Uterus (tissue), 2 donors: ENCODE measurements around the gene ATF1.

Source experiments
- POLR2A ChIP-seq, 2 donors: fragments of 450-650 bp; IDR thresholded peaks; one replicate each; pipeline ENCODE4 v1.6.1; 2016; ENCODE audit warnings: antibody characterized with exemption in 2 of 2, mild to moderate bottlenecking in 1 of 2, moderate library complexity in 1 of 2
- TF ChIP-seq, protein P1 (sequence below), 4 experiments: fragments of 200-600 bp in 2 of 4; fragments of 450-650 bp in 2 of 4; sonication (generic) in 2 of 4; IDR thresholded peaks; one replicate each; pipeline ENCODE4 v1.5.1; 2016 to 2019; ENCODE audit warnings: antibody characterized with exemption in 4 of 4, mild to moderate bottlenecking in 2 of 4, moderate library complexity in 1 of 4

DNA sequence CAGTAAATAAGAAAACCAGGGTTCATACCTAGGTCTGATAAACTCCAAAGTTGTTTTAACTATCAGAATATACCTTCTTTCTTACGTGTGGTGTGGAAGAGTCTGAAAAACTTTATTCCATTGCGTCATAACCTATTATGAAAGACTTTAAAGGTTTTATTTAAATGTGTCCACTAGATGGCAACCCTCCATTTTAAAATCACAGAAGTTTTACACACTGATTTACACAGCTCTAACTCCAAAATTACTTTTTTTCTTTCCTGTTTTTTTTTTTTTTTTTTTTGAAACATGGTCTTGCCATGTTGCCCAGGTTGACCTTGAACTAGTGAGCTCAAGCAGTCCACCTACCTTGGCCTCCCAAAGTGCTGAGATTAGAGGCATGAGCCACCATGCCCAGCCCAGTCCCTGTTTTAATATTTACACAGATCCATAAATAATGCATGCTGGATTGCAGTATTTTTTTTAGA, 61.5 kb downstream of the ATF1 start:
- TF ChIP-seq, protein P1, sequence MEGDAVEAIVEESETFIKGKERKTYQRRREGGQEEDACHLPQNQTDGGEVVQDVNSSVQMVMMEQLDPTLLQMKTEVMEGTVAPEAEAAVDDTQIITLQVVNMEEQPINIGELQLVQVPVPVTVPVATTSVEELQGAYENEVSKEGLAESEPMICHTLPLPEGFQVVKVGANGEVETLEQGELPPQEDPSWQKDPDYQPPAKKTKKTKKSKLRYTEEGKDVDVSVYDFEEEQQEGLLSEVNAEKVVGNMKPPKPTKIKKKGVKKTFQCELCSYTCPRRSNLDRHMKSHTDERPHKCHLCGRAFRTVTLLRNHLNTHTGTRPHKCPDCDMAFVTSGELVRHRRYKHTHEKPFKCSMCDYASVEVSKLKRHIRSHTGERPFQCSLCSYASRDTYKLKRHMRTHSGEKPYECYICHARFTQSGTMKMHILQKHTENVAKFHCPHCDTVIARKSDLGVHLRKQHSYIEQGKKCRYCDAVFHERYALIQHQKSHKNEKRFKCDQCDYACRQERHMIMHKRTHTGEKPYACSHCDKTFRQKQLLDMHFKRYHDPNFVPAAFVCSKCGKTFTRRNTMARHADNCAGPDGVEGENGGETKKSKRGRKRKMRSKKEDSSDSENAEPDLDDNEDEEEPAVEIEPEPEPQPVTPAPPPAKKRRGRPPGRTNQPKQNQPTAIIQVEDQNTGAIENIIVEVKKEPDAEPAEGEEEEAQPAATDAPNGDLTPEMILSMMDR (IDR thresholded peaks at IDR 0.05): peak; percentile 43 to 76 (median 64)
- TF ChIP-seq POLR2A (IDR thresholded peaks at IDR 0.05): no peak
